GM19193 (cell line): ENCODE measurements around the gene PPIB.

ENCODE experiments used
- POLR2A ChIP-seq: IDR thresholded peaks from 4 replicates; pipeline ENCODE4 v1.6.1; 2011; ENCODE audit not compliant: insufficient read depth, insufficient read length; ENCODE audit errors: extremely low read depth

Gene PPIB

GRCh38 chr15:64110950-64111678, 51.7 kb downstream of the PPIB start:
- no peak for TF ChIP-seq POLR2A

GRCh38 chr15:64107337-64107736, 55.5 kb downstream of the PPIB start:
- TF ChIP-seq POLR2A, result no peak
